GM18867 (cell line): ENCODE results near the gene NPLOC4.
A peak's percentile ranks its signal among the peaks of the same experiment; 100 is the strongest.
"Not testable (repeated sequence)": the region's sequence is repeated elsewhere in the genome, so short reads cannot be mapped to it uniquely, and the experiment has no call there.

Source experiments
- ATAC-seq: cut with Tn5 transposase; IDR thresholded peaks from one replicate; pipeline ENCODE4 v1.9.1; 2021; ENCODE audit warnings: mild to moderate bottlenecking, moderate library complexity; ENCODE audit not compliant: unreplicated experiment

NPLOC4 gene

DNA sequence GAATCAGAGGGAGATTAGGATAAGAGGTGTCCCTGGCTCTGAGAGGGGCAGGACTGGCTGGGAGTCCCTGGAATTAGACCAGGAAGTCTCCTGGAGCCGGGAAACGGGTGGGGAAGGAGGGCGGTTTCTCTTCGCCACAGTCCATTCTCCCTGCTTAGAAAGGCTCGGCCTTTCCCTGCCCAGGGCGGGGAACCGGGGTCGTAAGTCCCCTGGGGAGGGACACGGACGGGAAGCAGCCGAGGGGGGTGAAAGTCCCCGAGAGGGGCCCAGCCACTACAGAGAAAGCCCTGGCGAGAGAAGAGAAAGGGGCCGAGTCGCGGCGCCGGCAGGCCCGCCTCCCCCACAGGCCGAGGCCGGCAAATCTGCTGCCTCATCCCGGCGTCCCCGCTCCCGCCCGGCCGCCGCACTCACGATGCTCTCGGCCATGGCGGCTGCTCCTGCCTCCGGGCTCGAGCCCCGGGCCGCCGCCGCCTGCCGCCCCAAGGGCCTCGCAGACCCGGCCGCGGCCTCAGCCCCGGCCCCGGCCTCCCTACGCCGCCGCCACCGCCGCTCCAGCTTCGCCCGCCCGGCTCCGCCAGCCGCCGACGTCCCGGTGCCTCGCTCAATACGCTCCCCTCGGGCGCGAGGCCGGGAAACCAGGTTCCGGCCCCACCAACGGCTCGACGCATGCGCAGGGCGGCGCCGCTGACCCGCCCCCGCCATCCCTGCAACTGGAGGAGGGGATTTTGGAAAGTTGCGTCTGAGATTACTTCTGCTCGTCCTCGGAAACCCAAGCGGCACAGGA lies at the start of gene NPLOC4, which contains the start of gene TSPAN10:
Gene NPLOC4 (minus strand): TSS at position 608 of the 784 bp plus-strand sequence. CDS start 182 bp downstream, at position 426.
Gene TSPAN10 (plus strand): TSS at position 692 of the 784 bp plus-strand sequence. CDS start 5,217 bp downstream, outside the sequence.
- ATAC-seq, result peak; percentile 89

DNA sequence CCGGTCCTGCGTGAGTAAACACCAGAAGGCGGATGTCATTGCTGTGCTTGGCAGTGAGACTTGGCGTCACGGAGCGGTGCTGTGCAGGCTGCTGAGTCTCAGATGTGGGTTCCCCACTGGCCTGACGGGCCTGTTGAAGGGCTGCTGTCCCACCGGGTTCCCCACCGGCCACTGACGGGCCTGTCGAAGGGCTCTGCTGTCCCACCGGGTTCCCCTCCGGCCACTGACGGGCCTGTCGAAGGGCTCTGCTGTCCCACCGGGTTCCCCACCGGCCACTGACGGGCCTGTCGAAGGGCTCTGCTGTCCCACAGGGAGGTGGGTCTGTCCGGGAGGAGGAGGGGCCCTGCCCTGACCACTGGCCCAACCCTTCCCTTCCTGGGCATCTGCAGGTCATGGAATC lies 49.7 kb upstream of the NPLOC4 start:
- ATAC-seq, result no peak

DNA sequence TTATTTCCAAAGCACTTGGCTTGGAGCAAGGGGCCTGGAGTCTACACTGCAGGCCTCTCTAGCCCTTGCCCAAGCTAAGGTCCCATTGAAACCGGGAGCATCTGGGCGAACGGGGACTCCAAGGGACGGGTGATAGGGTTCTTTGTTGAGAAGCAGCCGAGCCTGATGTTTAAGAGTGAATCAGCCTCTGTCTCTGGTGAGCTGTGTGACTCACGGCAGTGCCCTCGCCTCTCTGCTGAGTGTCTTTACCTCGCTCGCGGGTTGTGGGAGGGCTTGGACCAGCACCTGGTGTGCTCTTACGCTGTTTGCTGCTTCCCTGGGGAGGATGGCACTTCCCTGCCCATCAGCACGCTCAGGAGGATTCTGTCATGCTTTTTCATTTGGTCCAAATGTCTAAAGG lies 48.2 kb upstream of the NPLOC4 start:
- no peak for ATAC-seq

DNA sequence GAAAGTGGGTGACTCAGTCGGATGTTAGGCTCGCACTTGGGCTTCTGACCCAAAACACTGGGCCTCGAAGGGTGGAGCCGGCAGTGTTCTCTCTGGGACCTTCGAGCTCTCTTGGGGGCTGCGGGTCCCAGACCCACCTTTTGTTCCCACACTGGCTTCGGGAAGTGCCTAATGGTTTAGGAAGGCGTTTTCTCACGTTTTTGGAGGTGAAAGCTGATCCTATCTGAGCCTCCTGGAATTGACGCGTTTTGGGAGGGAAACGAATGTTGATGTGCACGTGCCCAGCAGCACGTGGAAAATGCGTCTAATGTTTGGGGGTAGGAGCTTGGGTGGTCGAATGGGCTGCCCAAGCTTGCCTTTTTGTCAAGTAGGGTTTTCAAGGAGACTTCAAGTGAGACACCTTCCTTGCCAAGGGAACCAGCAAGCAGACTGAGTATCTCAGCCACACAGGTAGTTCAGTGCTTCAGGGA lies 47.6 kb upstream of the NPLOC4 start:
- ATAC-seq, result peak; percentile 5

DNA sequence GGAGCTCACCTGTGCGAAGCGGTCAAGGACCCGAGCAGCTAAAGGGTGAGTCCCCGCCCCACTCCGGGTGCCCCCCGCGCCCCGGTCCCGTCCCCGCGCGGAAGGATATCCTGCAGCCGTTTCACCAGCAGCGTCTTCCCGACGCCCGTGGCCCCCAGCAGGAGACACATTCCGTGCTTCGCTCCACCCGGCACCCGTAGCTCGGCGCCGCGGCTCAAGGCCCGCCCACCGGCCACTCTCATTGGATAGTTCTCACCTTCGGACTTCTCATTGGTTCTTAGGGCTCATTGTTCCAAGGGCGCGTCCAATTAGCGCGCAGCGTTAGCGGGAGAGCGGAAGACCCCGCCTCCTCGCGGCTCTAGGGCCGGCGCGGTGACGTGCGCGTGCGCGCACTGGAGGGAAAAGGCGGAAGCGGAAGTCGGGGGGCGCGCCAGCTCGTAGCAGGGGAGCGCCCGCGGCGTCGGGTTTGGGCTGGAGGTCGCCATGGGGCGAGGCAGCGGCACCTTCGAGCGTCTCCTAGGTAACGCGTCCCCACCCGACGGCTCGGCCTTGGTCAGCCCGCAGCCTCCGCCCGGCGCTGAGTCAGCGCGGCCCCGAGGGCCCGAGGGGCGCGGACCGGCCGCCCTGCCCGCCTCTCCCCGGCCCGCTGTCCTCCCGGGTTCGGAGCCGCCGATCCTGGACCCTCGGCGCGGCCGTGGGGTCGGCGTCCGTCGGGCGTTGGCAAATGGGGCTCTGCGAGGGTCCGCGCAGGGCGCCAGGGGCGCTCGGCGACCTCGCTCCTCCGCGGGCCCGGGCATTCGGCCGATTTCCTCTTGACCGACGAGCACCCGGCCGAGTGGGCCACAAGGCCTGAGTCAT lies 46.9 kb upstream of the NPLOC4 start, which contains the start of the genes ARL16 and HGS:
Gene ARL16 (minus strand): TSS at position 214 of the 858 bp plus-strand sequence. CDS start 44 bp downstream, at position 170.
Gene HGS (plus strand): TSS at position 428 of the 858 bp plus-strand sequence. CDS start 56 bp downstream, at position 484.
- peak; percentile 90 for ATAC-seq

DNA sequence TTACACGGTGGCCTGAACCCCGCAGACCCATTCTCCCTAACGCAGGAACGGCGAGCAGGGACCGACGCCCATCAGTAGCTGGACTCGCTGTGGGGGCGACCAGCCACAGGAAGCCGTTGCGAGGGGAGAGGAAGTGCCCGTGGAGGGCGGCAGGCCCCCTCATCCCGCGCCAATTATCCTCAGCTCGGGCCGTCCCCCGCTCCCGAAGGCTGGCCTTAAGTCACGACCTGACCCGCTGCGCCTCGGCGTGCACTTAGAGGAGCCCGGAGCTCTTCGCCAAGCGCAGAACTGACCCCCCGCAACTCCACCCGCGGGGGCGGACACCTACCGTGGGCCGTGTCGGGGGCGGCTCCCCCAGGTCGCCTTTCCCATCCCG lies 46.3 kb upstream of the NPLOC4 start:
- peak; percentile 2 for ATAC-seq

DNA sequence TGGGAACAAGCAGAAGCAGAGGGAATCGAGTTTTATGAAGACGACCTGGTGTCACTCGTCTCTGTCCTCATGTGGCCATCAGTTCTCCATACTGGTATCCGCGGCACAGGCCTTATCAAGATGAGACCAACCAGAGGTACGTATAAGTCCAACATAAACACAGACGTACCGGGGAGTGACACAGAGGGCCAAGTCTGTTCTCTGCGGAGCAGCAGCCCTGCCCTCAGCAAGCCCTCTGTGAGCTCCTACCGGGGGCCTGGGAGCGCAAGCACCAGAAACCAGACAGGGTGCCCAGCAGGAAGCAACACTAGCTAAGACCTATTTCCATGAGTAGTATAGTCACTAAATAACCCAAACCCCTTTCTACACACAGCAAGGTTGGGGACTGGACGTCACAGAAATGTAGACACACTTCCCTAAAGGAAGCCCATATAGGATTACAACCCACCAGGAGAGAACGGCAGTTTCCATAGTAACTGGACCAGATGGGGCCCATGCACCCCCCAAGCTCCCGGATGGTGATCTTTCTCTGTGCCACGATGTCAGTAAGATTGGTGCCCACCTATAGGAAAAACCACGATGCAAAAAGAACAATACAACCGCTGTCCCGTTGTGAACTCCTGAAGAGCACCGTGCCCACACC lies 45.8 kb upstream of the NPLOC4 start:
- no peak for ATAC-seq

DNA sequence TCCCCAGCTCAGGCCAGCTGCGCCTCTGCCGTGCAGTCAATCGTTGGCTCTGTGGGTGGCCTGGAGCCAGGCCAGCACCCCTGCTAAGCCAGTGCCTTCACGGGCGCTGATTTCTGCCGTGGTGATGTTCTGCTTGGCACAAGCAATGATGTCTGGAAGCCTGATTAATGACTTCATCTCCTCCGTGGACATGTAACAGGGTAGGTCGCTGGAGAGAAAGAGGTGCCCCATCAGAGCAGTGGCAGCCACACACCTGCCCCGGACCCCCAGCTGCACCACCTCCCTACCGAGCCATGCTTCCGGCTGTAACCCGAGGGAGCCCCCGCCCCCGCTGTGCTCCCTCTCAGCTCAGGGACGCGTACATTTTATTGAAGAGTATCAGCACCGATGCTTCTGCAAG lies 44.8 kb upstream of the NPLOC4 start:
- no peak for ATAC-seq

DNA sequence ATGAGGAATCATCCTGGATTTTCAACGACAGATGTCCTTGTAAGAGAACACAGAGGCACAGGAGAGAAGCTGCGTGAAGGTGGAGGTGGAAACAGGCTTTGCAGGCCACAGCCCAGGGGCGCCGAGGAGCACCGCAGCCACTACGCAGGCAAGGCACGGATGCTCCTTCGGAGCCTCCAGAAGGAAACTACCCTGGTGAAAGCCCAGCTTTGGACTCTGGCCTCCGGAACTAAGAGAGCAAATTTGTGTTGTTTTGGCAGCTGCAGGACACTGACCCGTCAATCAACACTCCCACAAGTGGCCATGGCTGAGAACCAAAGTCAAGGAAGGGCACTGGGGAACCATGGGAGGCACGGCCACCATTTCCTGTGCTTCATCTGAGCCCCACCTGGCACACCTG lies 43.2 kb upstream of the NPLOC4 start:
- ATAC-seq, result no peak

DNA sequence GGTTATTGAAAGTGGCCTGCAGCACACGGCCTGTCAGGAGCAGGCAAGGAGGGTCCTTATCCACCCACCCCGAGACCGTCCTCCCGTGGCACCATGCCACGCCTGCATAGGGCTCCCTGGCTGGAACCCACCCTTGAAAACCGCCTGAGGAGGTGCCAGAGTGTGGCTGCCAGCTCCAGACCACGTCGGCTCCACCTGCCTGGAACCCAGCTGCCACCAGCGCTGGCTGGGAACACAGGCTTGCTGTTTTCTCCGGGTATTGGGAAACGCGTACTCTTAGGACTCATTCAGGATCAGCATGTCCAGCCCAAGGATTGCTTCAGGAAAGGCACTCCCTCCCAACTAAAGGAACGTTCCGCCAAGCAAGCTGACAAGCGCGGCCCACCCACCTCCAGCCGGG lies 40.0 kb upstream of the NPLOC4 start:
- ATAC-seq, result no peak

DNA sequence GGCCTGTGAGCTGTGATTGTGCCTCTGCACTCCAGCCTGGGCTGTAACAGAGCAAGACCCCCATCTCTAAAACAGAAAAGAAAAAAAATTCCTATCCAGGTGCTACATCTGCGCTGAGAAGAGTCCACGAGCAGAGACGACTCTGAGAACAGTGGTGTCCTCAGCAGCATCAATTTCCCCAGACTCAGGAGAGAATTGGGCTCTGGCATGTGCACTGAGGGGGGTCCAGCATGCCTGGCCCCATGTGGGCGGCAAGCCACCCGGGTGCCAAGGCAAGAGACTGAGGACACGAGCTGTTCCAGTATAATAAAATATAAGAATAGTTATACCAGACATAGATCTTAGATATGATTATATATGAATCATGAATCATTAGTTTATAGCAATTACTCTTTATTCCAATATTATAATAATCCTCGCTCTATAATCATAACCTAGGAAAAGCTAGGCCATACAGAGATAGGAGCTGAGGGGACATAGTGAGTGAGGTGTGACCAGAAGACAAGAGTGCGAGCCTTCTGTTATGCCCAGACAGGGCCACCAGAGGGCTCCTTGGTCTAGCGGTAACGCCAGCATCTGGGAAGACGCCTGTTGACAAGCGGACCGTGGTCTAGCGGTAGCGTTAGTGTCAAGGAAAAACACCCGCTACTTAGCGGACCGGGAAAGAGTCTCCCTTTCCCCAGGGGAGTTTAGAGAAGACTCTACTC lies 38.8 kb upstream of the NPLOC4 start:
- ATAC-seq, result not testable (repeated sequence)

DNA sequence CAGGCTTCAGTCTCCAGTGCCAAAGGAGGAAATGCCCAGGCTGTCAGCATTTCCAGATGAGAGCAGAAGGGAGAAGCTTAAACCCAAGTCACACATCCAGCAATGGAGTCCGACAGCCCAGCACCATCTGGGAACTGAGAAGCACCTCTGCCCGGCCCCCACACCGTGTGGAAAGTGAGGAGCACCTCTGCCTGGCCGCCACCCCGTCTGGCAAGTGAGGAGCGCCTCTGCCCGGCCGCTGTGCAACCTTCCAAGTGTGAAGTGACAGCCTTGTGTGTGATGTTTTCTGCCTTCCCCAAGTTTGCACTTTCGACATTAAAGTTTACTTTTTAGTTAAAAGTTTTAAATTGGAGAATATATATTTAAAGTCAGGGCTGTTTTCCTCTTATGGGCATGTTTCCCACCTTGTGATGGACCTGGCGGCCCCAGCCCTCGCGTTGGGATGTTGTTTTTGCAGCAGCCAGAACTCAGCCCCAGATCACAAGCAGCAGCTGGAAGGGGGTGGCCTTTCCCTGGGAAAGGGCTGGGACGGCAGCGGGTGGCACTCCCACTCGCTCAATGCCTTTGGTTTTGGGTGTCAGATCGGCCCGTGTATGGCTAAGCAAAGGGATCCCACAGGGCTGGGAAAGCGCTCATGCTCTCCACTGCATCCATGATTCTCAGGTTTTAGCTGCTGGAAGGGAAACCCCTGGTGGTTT lies 36.8 kb upstream of the NPLOC4 start:
- no peak for ATAC-seq

DNA sequence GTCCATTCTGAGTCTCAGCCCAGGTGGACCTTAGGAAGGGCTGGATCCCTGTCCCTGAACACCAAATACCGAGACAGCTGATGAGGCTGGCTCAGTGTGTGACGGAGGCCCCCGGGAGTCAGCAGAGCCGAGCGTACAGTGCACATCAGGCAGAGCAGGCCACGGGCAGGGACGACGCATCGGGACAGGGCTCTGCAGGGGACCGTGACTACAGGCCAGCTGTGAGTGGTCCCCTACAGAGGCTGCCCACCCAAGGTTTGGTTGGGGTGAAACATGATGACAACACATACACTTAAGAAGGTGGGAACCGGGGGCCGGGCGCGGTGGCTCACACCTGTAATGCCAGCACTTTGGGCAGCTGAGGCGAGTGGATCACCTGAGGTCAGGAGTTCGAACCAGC lies 36.0 kb upstream of the NPLOC4 start:
- no peak for ATAC-seq

DNA sequence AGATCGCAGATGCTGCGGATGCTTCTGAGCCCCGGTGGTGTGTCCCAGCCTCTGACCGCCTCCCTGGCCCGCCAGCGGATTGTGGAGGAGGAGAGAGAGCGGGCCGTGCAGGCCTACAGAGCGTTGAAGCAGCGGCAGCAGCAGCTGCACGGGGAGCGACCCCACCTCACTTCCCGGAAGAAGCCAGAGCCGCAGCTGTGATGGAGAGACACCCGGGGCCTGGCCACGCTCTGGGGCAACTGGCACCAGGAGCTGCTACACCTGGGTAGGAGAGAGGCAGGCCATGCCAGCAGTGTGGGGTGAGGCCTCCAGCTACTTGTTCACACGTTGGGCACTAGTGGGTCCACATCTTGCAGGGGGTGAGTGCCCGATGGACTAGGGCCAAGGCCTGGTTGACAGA lies 35.6 kb upstream of the NPLOC4 start:
- no peak for ATAC-seq

DNA sequence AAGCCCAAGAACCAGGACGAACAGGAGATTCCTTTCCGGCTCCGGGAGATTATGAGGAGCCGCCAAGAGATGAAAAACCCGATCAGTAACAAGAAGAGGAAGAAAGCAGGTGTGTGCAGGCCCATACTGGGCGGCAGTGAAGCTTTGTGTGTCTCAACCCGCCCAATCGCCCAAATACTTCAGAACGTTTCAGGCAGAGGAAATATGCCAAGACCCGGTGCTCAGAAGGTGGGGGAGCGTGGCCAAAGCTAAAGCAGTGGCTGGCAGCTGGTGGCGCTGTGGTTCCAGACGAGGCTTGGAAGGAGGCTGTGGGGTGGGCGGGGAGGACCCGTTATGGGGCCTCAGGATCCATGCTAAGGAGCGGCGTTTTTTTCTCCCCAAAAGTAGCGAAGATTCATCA lies 30.8 kb upstream of the NPLOC4 start:
- ATAC-seq, result no peak

DNA sequence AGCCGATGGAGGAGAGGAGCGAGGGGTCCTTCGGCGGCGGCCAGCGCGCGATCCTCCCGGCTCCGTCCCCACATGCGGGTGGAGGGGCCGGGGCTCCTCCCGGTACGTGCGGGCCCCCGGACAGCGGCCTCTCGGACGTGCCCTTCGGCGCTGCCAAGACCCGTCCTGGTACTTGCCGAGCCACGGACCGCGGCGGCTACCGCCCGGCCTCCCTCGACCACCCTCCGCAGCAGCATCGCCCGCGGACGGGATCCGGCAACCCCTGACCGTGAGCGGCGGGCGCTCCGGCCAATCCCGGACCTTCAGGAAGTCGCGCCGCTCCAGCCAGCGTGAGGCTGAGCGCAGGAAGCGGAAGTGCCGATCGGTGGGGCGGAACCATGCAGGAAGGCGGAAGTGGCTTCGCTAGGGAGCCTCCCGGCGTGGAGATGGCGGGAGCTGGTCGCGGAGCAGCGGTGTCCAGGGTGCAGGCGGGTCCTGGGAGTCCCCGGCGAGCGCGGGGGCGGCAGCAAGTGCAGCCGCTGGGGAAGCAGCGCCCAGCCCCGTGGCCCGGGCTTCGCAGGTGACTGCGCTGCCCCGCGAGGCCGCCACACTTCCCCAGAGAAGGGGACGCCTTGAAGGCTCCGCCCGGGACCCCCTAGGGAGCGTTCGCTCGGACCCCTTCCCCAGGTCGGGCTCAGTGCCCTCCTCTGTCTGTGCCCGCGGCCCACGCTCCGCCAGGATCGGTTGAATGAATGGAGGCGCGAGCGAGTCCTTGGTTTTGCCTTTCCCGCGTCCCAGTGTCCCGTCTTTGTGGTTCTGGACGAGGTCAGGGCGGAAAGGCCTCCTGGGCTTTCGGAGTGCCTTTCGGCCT lies 29.7 kb upstream of the NPLOC4 start, which contains the start of the genes CCDC137 and OXLD1:
Gene CCDC137 (plus strand): TSS at position 396 of the 850 bp plus-strand sequence. CDS start 30 bp downstream, at position 426.
Gene OXLD1 (minus strand): TSS at position 264 of the 850 bp plus-strand sequence. CDS start 28 bp downstream, at position 236.
- ATAC-seq, result peak; percentile 91

DNA sequence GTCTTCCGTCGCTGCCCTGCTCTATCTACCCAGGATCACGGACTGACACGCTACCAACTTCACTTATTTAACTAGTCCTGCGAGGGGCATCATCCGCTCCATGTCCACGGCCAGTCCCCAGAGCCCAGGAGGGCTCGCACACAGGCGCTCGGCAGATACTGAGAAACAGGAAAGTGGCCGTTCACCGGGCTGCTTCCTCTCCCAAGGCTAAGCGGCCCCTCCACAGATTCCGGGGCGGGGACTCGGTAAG lies 29.1 kb upstream of the NPLOC4 start:
- no peak for ATAC-seq

DNA sequence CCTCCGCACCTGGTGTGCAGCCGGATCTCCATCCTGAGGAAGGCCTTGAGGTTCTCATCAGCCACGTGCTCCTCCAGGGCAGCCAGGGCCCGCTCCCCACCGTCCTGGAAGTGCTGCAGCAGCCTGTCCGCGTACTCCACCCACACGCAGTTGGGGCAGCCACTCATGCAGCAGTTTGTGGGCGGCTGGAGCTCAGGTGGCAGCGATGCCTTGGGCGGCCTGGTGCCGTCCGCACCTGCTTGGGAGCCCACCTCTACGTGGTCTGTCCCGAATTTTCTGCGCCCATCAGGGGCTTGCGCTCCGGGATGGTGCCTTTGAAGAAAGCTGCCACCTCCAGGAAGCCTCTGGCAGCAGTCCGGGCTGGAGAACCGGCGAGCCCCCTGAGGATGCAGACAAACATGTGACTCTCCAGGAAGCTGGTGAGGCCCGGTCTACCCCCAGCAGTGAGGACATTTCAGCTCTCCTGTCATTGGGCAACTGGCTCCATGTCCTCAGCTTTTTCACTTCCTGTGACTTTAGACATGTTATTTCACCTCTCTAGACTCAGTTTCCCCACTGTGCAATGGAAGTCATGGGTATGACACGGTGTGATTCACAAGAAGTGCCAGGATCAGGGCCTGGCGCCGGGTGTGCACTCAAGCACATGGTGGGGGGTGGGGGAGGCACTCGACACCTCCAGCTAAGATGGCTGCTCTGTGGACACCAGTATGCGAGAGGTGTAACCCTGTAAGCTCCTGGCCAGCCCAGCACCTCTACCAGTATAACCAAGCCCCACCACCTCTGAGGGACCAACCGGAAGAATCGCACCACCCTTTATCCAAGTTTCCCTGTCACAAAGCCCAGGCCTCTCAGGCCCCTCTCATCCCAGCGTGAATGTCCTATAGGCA lies 28.5 kb upstream of the NPLOC4 start:
- no peak for ATAC-seq
